Renal cortex interstitium (tissue), 11 donors: ENCODE results near the gene NABP1. TPM values are rescaled to one million over a fixed set of nuclear protein-coding genes. Genes with fewer than 3 reads are reported as not detected.
"Not testable (repeated sequence)": the region's sequence is repeated elsewhere in the genome, so short reads cannot be mapped to it uniquely, and the experiment has no call there.

Source experiments
- DNase-seq, 11 donors: peaks; one replicate each; pipeline ENCODE4 v3.0.0-alpha.2; 2013; ENCODE audit warnings: low read depth in 9 of 11, low spot score in 4 of 11; ENCODE audit errors: extremely low read depth in 1 of 11
- polyA plus RNA-seq, 3 donors: library from polyadenylated mRNA; unstranded; fragments of 120-200 nt; gene quantifications; one replicate each; pipeline ENCODE4 v1.2.1, GENCODE V29; 2013; ENCODE audit not compliant: insufficient read length in 3 of 3

NABP1 gene
- polyA plus RNA-seq, 3 donors = 26.2 to 59.5 (median 40.5) TPM

- not testable (repeated sequence) for DNase-seq
These were observed 33.3 kb upstream of the NABP1 start for GRCh38 chr2:191644613-191645012.

GRCh38 chr2:191645032-191645431 is 32.9 kb upstream of the NABP1 start:
- no peak for DNase-seq

- no peak for DNase-seq
These were observed 32.3 kb upstream of the NABP1 start for GRCh38 chr2:191645434-191646162.

GRCh38 chr2:191646163-191646902 is 31.6 kb upstream of the NABP1 start:
- DNase-seq = no peak

GRCh38 chr2:191649519-191649918 is 28.4 kb upstream of the NABP1 start:
- no peak for DNase-seq

- no peak for DNase-seq
These were observed 26.8 kb upstream of the NABP1 start for GRCh38 chr2:191650896-191651773.

- no peak for DNase-seq
These were observed 24.1 kb upstream of the NABP1 start for GRCh38 chr2:191653667-191654391.

- no peak for DNase-seq
These were observed 21.5 kb upstream of the NABP1 start for GRCh38 chr2:191656391-191656790.

- no peak for DNase-seq
These were observed 21.1 kb upstream of the NABP1 start for GRCh38 chr2:191656792-191657191.

GRCh38 chr2:191657977-191658376 is 20.0 kb upstream of the NABP1 start:
- no peak for DNase-seq

GRCh38 chr2:191659198-191659597 is 18.7 kb upstream of the NABP1 start:
- no peak for DNase-seq

GRCh38 chr2:191660575-191660974 is 17.4 kb upstream of the NABP1 start:
- DNase-seq = no peak

- no peak for DNase-seq
These were observed 16.6 kb upstream of the NABP1 start for GRCh38 chr2:191661097-191661924.

- DNase-seq = no peak
These were observed 12.9 kb upstream of the NABP1 start for GRCh38 chr2:191664823-191665677.

- no peak for DNase-seq
These were observed 11.7 kb upstream of the NABP1 start for GRCh38 chr2:191666226-191666625.

- DNase-seq = no peak
These were observed 11.2 kb upstream of the NABP1 start for GRCh38 chr2:191666732-191667131.

- DNase-seq = no peak
These were observed 7.9 kb upstream of the NABP1 start for GRCh38 chr2:191670076-191670475.
